Memory B cell (primary cell): ENCODE data around the gene H1-8.

ENCODE experiments used
- ATAC-seq: fragments of 150-1000 bp; cut with Tn5 transposase; 2 replicates; pipeline ENCODE4 v1.10.0; 2021; ENCODE audit warnings: low read depth, mild to moderate bottlenecking, moderate library complexity
- DNase-seq, 2 donors: peaks; one replicate each; pipeline ENCODE4 v3.0.0; 2022; ENCODE audit warnings: low spot score in 2 of 2
- H3K27ac Mint-ChIP-seq: one replicate; pipeline ENCODE4 v1.8.0; 2022; ENCODE audit warnings: mild to moderate bottlenecking, moderate library complexity, mixed read lengths
- H3K27me3 Mint-ChIP-seq: one replicate; pipeline ENCODE4 v1.8.0; 2022; ENCODE audit warnings: mixed read lengths
- H3K36me3 Mint-ChIP-seq: one replicate; pipeline ENCODE4 v1.8.0; 2022; ENCODE audit warnings: mild to moderate bottlenecking, mixed read lengths
- H3K4me1 Mint-ChIP-seq: one replicate; pipeline ENCODE4 v1.8.0; 2022; ENCODE audit warnings: mixed read lengths
- H3K4me3 Mint-ChIP-seq: one replicate; pipeline ENCODE4 v1.8.0; 2022; ENCODE audit warnings: mild to moderate bottlenecking, moderate library complexity, mixed read lengths
- H3K9me3 Mint-ChIP-seq: one replicate; pipeline ENCODE4 v1.8.0; 2022; ENCODE audit warnings: mixed read lengths

The H1-8 gene

GRCh38 chr3:129572603-129573002 is 29.6 kb downstream of the H1-8 start:
- Mint-ChIP-seq H3K4me3 (no peak overlapping the region), H3K4me1 (peaks cover 35% of the 10 kb centered on the region), H3K9me3 (no peaks in the 10 kb centered on the region), H3K36me3 (no peaks in the 10 kb centered on the region), H3K27ac (no peak overlapping the region), H3K27me3 (no peaks in the 10 kb centered on the region)
- ATAC-seq (no peak), DNase-seq (no peak)

DNA sequence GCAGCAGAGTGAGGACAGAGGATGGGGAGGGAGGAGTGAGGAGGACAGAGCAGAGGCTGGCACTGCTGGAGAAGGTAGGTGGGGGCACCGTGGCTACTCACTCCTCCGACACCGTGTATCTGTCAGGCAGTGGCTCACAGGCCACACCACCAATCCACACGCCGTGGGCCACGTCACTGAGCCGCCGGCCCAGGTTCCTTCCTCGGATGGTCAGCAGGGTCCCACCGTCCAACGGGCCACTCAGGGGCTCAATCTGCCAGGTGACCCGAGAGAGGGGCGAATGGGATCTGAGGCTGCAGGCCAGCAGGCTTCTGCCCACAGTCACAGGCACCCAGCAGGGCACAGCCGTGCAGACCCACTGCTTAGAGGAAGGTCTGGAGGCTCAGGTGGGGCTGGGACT is 30.5 kb downstream of the H1-8 start:
- H3K36me3 Mint-ChIP-seq: no peaks in the 10 kb centered on the region
- H3K27ac Mint-ChIP-seq: no peak overlapping the region
- H3K9me3 Mint-ChIP-seq: no peaks in the 10 kb centered on the region
- H3K4me1 Mint-ChIP-seq: peaks cover 40% of the 10 kb centered on the region
- DNase-seq (no peak), ATAC-seq (no peak)
- H3K27me3 Mint-ChIP-seq: no peaks in the 10 kb centered on the region
- no peak overlapping the region for H3K4me3 Mint-ChIP-seq

GRCh38 chr3:129574206-129574605 is 31.2 kb downstream of the H1-8 start:
- Mint-ChIP-seq H3K36me3 (no peaks in the 10 kb centered on the region), H3K9me3 (no peaks in the 10 kb centered on the region), H3K27ac (peak overlapping the region; percentile 80), H3K27me3 (no peaks in the 10 kb centered on the region), H3K4me1 (peaks cover 46% of the 10 kb centered on the region), H3K4me3 (no peak overlapping the region)
- ATAC-seq: no peak
- DNase-seq: no peak

DNA sequence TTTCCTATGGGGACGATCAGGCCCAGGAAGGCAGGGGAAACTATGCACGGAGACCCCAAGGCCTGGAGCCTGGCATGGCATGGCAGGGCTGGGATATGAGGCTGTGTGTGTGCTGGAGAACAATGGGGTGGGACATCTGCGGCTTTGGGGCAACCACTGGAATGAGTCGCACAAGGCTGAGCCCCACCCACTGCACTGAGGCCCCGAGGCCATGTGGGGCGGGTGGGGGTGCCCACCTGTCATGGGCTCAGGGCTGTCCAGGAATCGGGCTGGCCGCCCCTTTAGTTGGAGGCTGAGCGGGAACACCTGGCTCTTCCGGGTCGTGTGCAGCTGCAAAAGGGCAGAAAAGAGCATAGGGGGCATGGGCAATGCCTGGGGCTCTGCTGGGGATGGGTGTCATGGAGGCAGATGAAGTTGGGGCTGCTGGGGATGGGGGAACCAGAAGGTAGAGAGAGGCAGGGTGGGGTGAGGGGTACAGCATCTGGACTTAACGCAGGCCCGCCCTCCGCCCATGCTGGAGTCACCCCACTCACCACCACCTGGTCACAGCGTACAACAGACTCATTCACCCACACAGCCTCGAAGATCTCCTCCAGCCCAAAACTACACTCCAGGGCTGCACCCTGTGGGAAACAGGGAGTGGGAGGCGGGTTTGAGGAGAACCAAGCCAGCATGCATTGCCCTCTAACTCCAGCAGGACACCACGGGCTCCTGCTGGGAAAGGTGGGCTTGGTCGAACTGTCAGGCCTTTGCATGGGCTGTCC is 32.4 kb downstream of the H1-8 start:
- peak overlapping the region; percentile 80 for H3K27ac Mint-ChIP-seq
- peak overlapping the region; percentile 49 for H3K4me3 Mint-ChIP-seq
- ATAC-seq (no peak), DNase-seq (no peak)
- peaks cover 46% of the 10 kb centered on the region for H3K4me1 Mint-ChIP-seq
- no peaks in the 10 kb centered on the region for H3K27me3 Mint-ChIP-seq
- H3K9me3 Mint-ChIP-seq: no peaks in the 10 kb centered on the region
- no peaks in the 10 kb centered on the region for H3K36me3 Mint-ChIP-seq

GRCh38 chr3:129575997-129576384 is 33.0 kb downstream of the H1-8 start:
- no peaks in the 10 kb centered on the region for H3K36me3 Mint-ChIP-seq
- H3K9me3 Mint-ChIP-seq: no peaks in the 10 kb centered on the region
- no peaks in the 10 kb centered on the region for H3K27me3 Mint-ChIP-seq
- H3K4me1 Mint-ChIP-seq: peaks cover 48% of the 10 kb centered on the region
- ATAC-seq: no peak
- DNase-seq: no peak
- no peak overlapping the region for H3K4me3 Mint-ChIP-seq
- peak overlapping the region; percentile 80 for H3K27ac Mint-ChIP-seq

GRCh38 chr3:129576514-129577352 is 33.8 kb downstream of the H1-8 start:
- Mint-ChIP-seq H3K4me1 (peaks cover 49% of the 10 kb centered on the region), H3K27me3 (no peaks in the 10 kb centered on the region), H3K36me3 (no peaks in the 10 kb centered on the region), H3K27ac (peak overlapping the region; percentile 80), H3K9me3 (no peaks in the 10 kb centered on the region), H3K4me3 (peak overlapping the region; percentile 48)
- DNase-seq (peak; percentile 61 to 65), ATAC-seq (peak; percentile 79)

DNA sequence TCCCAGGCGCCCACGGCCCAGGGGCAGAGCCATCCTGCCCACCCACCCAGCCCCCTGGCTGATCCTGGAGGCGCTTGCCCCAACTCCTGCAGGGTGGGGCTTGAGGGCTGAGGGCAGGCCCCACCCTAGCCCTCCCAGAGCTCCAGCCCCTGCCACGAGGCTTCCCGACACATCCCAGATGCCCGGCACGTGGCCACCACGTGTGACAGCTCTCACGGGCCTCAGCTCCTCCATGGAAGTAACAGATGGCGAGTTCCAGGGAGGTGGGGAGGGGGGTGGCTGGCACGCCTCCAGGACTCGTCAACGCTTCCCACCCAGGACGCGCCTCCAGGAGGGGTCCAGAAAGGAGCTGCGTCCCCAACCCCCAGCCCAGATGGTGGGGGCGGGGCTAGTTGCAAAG is 34.4 kb downstream of the H1-8 start:
- Mint-ChIP-seq H3K36me3 (no peaks in the 10 kb centered on the region), H3K4me1 (peaks cover 47% of the 10 kb centered on the region), H3K27me3 (no peaks in the 10 kb centered on the region), H3K4me3 (no peak overlapping the region), H3K9me3 (no peaks in the 10 kb centered on the region), H3K27ac (peak overlapping the region; percentile 80)
- DNase-seq: no peak
- ATAC-seq: peak; percentile 0

GRCh38 chr3:129577925-129578786 is 35.2 kb downstream of the H1-8 start:
- peak; percentile 55 to 60 for DNase-seq
- Mint-ChIP-seq H3K36me3 (no peaks in the 10 kb centered on the region), H3K4me1 (peaks cover 48% of the 10 kb centered on the region), H3K27ac (peak overlapping the region; percentile 80), H3K9me3 (no peaks in the 10 kb centered on the region), H3K27me3 (no peaks in the 10 kb centered on the region), H3K4me3 (peak overlapping the region; percentile 50)
- ATAC-seq: peak; percentile 71

DNA sequence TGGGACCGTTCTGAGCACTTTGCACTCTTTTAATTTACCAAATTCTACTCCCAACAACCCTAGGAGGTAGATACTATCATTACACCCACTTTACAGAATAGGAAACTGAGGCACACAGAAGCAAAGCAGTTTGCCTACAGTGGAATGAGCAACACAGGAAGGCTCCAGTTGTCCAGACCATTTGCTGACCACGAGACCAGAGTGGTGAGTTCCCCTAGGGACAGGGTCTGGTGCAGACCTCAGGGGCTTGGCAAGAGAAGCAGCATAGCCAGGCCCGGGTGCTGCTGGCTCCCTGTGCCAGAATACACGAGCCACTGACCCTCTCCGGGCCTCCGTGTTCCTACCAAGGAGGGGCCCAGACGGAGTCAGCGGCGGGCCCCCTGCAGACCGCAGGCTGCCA is 37.0 kb downstream of the H1-8 start:
- Mint-ChIP-seq H3K27ac (peak overlapping the region; percentile 80), H3K36me3 (no peaks in the 10 kb centered on the region), H3K27me3 (no peaks in the 10 kb centered on the region), H3K4me3 (no peak overlapping the region), H3K4me1 (peaks cover 37% of the 10 kb centered on the region), H3K9me3 (no peaks in the 10 kb centered on the region)
- ATAC-seq (no peak), DNase-seq (no peak)

GRCh38 chr3:129581623-129582022 is 38.6 kb downstream of the H1-8 start:
- Mint-ChIP-seq H3K27ac (peak overlapping the region; percentile 42), H3K36me3 (no peaks in the 10 kb centered on the region), H3K27me3 (no peaks in the 10 kb centered on the region), H3K4me1 (peaks cover 22% of the 10 kb centered on the region), H3K9me3 (no peaks in the 10 kb centered on the region), H3K4me3 (no peak overlapping the region)
- no peak for DNase-seq
- ATAC-seq: no peak

GRCh38 chr3:129582799-129583198 is 39.8 kb downstream of the H1-8 start:
- H3K27ac Mint-ChIP-seq: peak overlapping the region; percentile 32
- ATAC-seq: no peak
- H3K36me3 Mint-ChIP-seq: no peaks in the 10 kb centered on the region
- H3K4me3 Mint-ChIP-seq: no peak overlapping the region
- no peaks in the 10 kb centered on the region for H3K9me3 Mint-ChIP-seq
- H3K27me3 Mint-ChIP-seq: no peaks in the 10 kb centered on the region
- peaks cover 19% of the 10 kb centered on the region for H3K4me1 Mint-ChIP-seq
- DNase-seq: no peak

GRCh38 chr3:129583289-129583688 is 40.3 kb downstream of the H1-8 start:
- Mint-ChIP-seq H3K9me3 (no peaks in the 10 kb centered on the region), H3K27ac (peak overlapping the region; percentile 32), H3K27me3 (no peaks in the 10 kb centered on the region), H3K36me3 (no peaks in the 10 kb centered on the region), H3K4me3 (no peak overlapping the region), H3K4me1 (peaks cover 14% of the 10 kb centered on the region)
- DNase-seq (no peak), ATAC-seq (no peak)

DNA sequence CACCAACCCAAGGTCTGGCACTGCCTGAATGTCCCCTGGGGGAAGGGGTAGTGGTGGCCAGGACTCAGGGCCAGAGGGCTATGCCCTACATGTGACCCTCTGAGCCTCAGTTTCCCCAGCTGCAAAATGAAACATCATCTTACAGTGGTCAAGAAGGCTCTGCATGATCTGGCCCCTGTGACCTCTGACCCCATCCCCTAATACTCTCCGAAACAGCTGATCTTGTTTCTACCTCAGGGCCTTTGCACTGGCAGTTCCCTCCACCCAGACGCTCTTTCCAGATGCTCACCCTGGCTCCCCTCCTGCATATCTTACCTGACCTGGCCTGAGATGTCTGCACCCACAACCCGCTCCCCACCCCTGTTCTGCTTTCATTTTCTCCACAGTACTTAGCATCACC is 41.7 kb downstream of the H1-8 start:
- Mint-ChIP-seq H3K4me3 (no peak overlapping the region), H3K36me3 (no peaks in the 10 kb centered on the region), H3K9me3 (no peaks in the 10 kb centered on the region), H3K27me3 (no peaks in the 10 kb centered on the region), H3K27ac (no peak overlapping the region), H3K4me1 (peaks cover 8% of the 10 kb centered on the region)
- DNase-seq: no peak
- no peak for ATAC-seq
